RWPE1 (cell line): ENCODE data around the gene SPATC1L.
"Not testable (repeated sequence)": the region's sequence is repeated elsewhere in the genome, so short reads cannot be mapped to it uniquely, and the experiment has no call there.

Source experiments
- CTCF ChIA-PET: fragments of 350-600 bp; sonication (Branson Sonifier 250); formaldehyde crosslinking; extraction: SDS; loops from one replicate; lab custom pipeline; 2021; lab: Yijun Ruan, JAX
- POLR2A ChIA-PET: fragments of 400-600 bp; formaldehyde crosslinking; extraction: SDS; loops from one replicate; lab custom pipeline; 2020; ENCODE audit warnings: antibody characterized with exemption; ENCODE audit not compliant: low non-redundant PET; lab: Yijun Ruan, JAX
- DNase-seq: peaks from one replicate; pipeline ENCODE4 v3.0.0; 2012; ENCODE audit warnings: low spot score
- H3K27ac ChIP-seq: fragments of 450-650 bp; 2 replicates; pipeline ENCODE4 v1.5.1; 2017
- TF ChIP-seq, protein P1 (sequence below): fragments of 450-650 bp; conservative IDR thresholded peaks from 2 replicates; pipeline ENCODE4 v1.5.1; 2017; ENCODE audit warnings: low read depth, mild to moderate bottlenecking

Gene SPATC1L

DNA sequence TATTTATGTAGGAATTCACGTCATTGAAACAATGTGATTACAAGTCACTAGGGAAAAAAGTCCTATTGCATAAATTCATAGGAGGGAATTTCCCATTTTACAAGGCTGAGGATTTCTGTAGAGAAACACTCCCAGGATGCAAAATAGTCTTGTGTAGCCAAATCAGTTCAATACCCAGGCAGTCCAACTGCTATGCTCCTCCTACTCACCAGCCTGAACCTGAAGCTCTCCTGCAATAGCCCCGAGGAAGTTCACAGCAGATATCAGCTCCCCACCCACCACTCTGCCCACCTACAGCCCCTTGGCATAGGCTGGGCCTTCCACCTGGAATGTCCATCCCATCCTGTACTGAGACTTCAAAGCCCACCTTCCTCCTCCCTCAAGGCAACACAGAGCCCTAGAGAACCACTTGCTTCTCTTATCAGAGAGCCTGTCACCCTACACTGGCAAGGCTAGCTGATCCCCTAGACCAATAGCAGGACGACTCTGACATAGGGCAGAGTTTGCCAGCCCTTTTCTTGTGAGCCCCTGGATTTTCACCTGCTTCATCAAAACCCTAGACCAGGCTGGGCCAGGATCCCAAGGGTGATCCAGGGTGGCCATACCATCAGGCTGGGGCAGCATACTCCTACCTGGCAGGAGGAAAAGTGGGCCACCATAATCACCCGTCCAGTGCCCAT lies 42.8 kb upstream of the SPATC1L start:
- peak overlapping the region; percentile 80 for H3K27ac ChIP-seq
- TF ChIP-seq, protein P1, sequence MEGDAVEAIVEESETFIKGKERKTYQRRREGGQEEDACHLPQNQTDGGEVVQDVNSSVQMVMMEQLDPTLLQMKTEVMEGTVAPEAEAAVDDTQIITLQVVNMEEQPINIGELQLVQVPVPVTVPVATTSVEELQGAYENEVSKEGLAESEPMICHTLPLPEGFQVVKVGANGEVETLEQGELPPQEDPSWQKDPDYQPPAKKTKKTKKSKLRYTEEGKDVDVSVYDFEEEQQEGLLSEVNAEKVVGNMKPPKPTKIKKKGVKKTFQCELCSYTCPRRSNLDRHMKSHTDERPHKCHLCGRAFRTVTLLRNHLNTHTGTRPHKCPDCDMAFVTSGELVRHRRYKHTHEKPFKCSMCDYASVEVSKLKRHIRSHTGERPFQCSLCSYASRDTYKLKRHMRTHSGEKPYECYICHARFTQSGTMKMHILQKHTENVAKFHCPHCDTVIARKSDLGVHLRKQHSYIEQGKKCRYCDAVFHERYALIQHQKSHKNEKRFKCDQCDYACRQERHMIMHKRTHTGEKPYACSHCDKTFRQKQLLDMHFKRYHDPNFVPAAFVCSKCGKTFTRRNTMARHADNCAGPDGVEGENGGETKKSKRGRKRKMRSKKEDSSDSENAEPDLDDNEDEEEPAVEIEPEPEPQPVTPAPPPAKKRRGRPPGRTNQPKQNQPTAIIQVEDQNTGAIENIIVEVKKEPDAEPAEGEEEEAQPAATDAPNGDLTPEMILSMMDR, result no peak
- CTCF ChIA-PET, result interaction anchor here (0.5 to 1.1 kb wide), 4 partner anchors 32 to 253 kb away, joined by 3 to 4 read pairs (median 4); no protein-coding TSS in a partner anchor
- DNase-seq, result peak; percentile 48
- POLR2A ChIA-PET, result no interaction called here

DNA sequence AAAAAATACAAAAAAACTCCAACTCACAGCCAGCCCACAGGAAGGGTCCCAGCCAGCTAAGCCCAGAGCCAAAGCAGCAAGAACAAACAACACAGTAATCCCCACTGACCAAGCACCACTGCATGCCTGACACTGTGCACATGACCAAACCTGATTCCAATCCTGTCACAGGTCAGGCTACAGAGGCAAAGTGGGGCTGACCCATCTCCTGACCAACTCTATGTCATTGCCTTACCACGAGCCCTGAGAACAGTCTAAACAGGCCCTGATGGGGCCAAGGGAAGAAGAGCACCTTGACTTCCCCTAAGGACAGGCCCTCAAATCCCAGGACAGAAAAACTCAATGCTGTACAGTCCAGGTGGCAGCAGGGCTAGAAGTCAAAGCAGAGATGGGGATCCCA lies 41.9 kb upstream of the SPATC1L start:
- TF ChIP-seq, protein P1, result no peak
- ChIA-PET CTCF (interaction anchor here (0.6 kb wide), 1 partner anchor 74 kb away, joined by 5 read pairs; no protein-coding TSS in a partner anchor), POLR2A (no interaction called here)
- peak overlapping the region; percentile 68 for H3K27ac ChIP-seq
- no peak for DNase-seq

DNA sequence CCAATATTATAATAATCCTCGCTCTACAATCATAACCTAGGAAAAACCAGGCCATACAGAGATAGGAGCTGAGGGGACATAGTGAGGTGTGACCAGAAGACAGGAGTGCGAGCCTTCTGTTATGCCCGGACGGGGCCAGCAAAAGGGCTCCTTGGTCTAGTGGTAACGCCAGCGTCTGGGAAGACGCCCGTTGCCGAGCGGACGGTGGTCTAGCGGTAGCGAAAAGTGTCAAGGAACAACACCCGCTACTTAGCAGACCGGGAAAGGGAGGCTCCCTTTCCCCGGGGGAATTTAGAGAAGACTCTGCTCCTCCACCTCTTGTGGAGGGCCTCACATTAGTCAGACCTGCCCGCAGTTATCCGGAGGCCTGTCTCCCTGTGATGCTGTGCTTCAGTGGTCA lies 39.4 kb upstream of the SPATC1L start:
- POLR2A ChIA-PET, DNase-seq, CTCF ChIA-PET: not testable (repeated sequence)
- peak overlapping the region; percentile 68 for H3K27ac ChIP-seq

DNA sequence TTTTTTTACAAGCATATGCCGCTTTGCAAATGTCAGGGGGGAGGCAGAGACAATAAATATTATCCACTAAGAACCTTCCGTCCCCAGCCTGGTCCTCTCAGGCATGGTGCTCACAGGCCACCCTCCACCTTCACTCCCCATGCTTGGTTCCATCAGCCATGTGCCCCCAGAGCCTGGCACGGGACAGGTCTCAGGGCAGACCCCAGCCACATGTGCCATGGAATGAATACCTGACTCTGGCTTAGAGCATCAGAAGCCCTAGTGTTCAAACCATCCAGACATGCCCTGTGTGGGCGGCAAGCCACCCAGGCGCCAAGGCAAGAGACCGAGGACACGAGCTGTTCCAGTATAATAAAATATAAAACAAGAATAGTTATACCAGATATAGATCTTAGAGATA lies 39.0 kb upstream of the SPATC1L start:
- ChIA-PET POLR2A (no interaction called here), CTCF (no interaction called here)
- peak overlapping the region; percentile 11 for H3K27ac ChIP-seq
- DNase-seq, result no peak
- TF ChIP-seq, protein P1, result no peak

DNA sequence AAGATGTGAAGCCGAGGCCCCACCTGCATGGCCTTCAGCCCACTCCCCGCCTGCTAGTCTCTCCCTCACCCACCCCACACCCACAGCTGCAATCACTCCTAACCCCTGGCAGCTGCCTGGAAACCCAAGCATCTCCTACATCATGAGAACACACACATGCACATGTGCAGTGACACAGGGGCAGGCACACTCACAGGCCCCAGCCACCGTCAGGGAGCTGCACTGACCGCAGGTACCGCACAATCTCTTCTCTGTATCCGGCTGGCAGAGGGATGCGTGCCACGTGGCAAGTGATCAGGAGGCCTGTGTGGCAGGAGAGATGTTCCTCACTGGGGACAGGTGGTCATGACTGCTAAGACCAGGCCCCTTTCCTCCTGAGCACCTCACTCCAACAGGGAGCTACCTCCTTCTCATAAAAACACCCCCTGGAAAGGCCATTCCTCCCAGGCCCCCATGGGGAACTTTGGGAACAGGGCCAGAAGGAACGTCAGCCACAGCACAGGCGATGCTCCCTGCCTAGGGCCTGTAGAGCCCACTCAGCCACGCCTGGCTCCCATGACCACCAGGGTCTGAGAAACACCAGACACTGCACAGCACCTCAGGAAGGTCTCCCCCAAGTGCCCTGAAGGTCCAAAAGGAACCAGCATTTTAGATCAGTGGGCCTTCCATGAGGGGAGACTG lies 38.3 kb upstream of the SPATC1L start:
- TF ChIP-seq, protein P1, result no peak
- POLR2A ChIA-PET, result no interaction called here
- CTCF ChIA-PET, result no interaction called here
- DNase-seq, result no peak
- H3K27ac ChIP-seq, result peak overlapping the region; percentile 11

DNA sequence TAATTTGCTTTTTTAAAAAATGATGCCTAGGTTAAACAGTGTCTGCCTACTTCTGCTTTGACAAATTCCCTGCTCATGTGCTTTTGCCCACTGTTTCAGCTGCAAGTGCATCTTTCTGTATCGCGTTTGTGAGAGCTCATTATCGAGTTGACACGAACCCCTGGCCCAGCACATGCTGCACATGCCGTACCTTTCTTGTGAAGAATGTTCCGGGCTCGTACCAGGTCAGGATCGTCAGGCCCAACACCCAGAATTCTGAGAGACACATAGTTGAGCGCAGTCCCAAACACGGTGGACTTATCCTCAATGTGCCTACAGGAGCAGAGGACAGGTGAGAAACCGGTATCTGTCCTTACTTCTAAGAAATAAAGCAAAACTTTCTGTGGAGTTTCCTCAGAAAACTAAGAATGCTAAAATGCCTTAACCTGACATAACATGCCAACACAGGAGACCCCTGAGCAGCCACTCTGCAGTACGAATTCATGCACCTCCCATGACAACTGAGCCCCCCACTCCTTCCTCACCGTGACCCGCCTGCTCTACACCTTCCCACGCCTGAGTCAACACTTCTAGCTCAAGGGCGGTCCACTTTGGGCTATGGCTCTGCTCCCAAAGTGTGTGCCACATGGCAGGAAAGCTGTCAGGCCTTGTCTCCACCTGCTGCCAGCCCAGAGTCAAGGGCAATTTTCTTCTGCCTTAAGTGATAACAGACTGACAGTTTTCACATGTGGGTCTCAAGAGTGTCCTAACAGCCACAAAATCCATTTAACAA lies 37.6 kb upstream of the SPATC1L start:
- TF ChIP-seq, protein P1, result no peak
- ChIA-PET POLR2A (no interaction called here), CTCF (no interaction called here)
- DNase-seq, result no peak
- peak overlapping the region; percentile 11 for H3K27ac ChIP-seq
